CMK (cell line): ENCODE results near the gene RNF175.
"Not testable (repeated sequence)": the region's sequence is repeated elsewhere in the genome, so short reads cannot be mapped to it uniquely, and the experiment has no call there.

Source experiments
- DNase-seq: peaks from one replicate; pipeline ENCODE4 v3.0.0-alpha.2; 2010; ENCODE audit warnings: low read depth

RNF175 gene

GRCh38 chr4:153679486-153679885 lies 80.3 kb downstream of the RNF175 start:
- DNase-seq, result no peak

GRCh38 chr4:153676984-153677383 lies 82.8 kb downstream of the RNF175 start:
- DNase-seq, result no peak

DNA sequence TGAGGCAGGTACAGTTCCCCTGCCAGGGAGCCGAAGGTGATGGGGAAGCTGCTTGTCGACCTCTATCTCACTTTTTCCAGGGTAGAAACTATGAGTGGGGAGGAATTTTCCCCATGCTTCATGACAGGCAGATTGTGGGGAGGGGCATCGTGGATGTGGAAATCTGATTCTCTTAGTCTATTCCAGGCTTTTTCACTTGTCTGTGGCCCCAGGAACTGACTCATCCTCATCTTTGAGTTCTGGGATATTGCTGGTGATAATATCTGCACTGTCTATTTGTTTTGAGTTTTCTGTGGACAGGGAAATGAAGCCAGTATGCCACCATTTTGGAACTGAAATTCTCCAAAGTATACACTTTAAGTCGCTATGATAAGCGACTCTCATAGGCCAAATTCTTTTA lies 83.3 kb downstream of the RNF175 start:
- DNase-seq, result no peak

DNA sequence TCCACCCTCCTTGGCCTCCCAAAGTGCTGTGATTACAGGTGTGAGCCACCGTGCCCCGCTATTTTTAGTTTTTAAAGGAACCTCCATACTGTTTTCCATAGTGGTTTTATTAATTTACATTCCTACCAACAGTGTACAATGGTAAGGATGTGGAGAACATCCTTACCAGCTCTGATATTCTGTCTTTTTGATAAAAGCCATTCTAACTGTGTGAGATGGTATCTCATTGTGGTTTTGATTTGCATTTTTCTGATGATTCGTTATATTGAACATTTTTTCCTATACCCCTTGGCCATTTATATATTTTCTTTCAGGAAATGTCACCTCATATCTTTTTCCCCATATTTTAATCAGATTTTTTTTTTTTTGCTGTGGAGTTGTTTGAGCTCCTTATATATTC lies 90.0 kb downstream of the RNF175 start:
- DNase-seq, result no peak

GRCh38 chr4:153668647-153669046 lies 91.2 kb downstream of the RNF175 start:
- no peak for DNase-seq

GRCh38 chr4:153666505-153666904 lies 93.3 kb downstream of the RNF175 start:
- DNase-seq, result not testable (repeated sequence)

GRCh38 chr4:153663667-153664066 lies 96.2 kb downstream of the RNF175 start:
- no peak for DNase-seq

DNA sequence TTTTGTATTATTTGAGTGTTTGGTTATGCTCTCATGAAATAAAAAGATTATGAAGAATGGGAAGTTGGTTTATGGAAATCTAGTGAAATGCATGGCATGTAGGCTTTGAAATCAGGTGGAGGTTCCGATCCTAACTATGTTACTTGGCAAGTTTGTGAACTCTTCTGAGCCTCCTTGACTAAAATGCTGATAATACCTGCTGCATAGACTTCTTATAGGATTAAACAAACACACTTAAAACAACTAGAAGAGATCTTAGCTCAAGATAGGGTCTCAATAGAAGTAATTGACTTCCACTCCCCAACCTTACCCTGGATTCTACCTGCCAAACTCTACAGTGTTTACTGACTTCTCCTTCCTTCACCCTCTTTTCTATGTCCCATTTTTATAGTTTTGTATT lies 97.9 kb downstream of the RNF175 start:
- DNase-seq, result no peak

DNA sequence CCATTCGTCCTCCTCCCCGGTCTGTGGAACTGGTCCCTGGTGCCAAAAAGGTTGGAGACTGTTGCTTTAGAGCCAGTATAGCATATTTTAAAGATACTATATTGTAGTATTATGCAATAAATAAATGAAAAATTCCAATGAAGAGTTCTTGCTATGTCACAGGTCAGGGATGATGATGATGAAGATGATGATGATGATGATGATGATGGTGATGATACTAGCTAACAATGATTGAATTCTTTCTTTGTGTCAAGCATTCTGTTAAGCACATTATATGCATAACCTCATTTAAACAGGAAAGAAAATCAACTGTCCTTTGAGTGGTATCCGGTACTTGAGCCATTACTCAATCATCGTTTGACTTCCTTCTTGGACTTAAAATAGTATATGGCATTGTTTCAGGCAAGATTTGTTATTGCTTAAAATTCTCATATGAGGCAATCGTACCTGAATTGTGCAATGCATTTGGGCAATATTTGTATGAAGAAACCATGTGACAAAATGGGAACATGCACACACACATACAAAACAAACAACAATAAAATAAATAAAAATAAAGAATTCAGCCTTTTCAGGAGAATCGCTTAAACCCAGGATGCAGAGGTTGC lies 98.5 kb downstream of the RNF175 start:
- DNase-seq, result no peak
